Measurements from ENCODE around the gene UBE2J2. TPM values are rescaled to one million over a fixed set of nuclear protein-coding genes. Genes with fewer than 3 reads are reported as not detected.

The UBE2J2 gene
- total RNA-seq, 1 donor: 51.4 TPM

DNA sequence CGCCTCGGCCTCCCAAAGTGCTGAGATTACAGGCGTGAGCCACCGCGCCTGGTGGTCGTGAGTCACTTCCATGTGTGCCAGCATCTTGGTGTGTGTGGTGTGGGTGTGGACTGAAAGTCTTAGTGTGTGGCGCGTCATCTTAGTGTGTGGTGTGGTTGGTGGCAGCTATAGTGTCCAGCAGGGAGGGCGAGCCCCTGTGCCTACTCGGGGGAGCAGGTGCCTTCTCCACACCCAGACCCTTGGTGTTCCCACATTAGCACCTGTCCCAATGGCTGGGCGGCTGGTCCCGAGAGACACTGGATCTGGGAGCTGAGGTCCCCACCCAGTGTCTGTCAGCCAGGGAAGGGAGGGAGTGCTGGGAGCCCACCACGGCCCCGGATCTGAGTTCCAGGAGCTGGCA lies 9.3 kb upstream of the UBE2J2 start:
- DNase-seq (ENCODE audit: low read depth in 2 of 3, low spot score in 2 of 3): no peak

DNA sequence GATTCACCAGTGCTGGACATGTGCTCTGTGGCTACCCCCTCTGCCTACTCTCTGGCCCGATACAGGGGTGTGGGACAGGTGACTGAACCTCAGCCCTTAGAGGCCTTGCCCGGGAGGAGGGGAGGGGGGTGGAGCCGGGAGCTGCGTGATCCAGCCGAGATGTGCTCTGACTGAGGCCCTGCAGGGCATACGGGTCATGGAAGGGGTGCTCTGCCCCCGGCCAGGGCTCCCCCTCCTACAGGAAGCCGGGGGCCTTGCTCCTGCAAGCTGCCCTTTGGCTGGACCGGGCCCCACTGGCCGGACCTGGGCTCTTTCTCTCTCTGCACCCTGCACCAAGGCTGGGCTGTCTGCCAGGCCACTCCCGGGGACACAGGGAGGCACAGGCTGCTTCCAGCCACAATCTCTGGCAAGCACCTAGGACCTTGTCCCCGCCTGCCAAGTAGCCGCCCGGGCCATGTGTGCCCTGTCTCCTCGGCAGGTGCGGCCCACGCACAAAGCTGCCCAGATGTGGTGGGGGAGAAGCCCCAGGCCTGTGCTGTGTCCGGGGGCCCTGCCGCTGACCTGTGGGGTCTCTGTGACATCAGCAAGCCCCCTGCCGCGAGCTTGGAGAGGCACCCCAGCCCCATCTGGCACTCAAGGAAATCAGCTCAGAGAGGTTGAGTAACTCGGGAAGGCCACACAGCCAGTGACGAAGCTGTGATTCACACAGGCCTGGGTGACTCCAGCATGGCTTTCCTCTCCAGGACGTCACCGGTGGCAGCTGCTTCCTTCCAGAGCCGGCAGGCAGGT lies 8.1 kb upstream of the UBE2J2 start:
- no peak for DNase-seq (ENCODE audit: low read depth in 2 of 3, low spot score in 2 of 3)

DNA sequence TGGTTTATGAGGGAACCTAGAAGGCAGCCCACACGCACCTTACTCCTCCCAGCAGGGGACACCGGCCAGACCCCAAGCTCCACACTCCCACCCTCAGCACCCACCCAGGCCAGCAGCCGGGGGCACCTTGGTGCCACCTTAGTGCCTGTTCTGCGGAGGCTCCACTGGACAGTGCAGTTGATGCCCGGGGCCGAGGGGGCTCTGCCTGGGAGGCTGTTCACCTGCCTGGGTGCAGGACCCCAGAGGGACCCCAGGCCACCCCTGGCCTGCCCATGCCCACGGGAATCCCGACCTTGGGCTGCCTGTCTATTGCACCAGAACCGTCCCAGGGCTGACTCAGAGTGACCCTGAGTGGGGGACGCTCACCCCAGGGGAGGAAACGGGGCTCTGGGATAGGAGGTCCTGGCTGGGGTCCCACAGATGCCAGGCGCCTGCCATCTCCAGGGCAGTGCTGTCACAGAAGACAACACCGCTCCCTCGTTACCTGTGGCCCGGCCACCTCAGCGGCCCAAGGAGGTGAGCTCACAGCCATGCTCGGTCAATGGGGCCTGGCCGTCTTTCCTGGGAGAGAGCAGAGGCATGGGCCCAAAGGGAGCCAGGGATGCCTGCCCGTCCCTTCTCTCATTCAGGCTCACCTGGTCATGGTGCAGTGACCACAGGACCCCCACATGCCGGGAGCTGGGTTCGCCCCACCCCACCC lies 7.3 kb upstream of the UBE2J2 start:
- no peak for DNase-seq (ENCODE audit: low read depth in 2 of 3, low spot score in 2 of 3)

DNA sequence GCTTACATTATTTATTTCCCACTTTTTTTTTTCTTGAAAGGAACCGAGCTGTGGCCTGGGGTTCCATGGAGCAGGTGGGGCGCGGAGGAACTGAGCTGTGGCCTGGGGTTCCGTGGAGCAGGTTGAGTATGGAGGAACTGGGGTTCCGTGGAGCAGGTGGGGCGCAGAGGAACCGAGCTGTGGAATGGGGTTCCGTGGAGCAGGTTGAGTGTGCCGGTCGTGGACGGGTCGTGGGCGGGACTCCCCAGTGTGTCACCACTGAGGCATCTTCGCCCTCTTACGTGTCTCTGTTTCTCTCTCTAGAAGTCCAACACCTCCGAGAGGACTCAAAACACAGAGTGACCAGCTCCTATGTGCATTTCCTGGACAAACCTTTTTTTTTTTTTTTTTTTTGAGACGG lies 5.4 kb upstream of the UBE2J2 start:
- DNase-seq (ENCODE audit: low read depth in 2 of 3, low spot score in 2 of 3): no peak

DNA sequence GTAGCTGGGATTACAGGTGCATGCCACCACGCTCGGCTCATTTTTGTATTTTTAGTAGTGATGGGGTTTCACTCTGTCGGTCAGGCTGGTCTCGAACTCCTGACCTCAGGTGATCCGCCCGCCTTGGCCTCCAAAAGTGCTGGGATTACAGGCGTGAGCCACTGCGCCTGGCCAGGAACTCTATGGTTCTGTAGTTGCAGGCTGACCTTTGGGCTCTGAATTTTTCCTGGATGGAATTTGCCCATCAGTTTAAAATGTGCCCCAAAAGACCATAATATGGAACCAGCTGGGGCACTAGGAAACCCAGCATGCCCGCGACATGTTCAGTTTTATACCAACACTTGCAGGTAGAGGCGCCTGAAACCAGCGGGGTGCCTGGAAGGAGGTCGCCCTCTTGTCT lies 5.0 kb upstream of the UBE2J2 start:
- DNase-seq (ENCODE audit: low read depth in 2 of 3, low spot score in 2 of 3): no peak

DNA sequence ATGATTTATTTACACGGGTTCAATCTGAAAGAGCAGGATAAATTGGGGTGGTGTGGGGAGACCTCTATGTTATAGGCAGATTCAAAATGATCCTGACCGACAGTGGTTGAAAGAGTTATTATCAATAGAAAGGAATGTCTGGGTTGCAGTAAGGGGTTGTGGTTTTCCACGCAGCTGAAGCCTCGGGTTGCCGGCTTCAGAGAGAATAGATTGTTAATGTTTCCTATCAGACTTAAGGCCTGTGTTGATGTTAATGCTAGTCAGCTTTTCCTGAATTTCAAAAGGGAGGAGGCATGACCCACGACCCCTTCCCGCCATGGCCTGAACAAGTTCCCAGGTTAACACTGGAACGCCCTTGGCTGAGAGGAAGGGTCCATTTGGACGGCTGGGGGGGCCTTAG lies 2.2 kb upstream of the UBE2J2 start:
- DNase-seq (ENCODE audit: low read depth in 2 of 3, low spot score in 2 of 3): no peak

DNA sequence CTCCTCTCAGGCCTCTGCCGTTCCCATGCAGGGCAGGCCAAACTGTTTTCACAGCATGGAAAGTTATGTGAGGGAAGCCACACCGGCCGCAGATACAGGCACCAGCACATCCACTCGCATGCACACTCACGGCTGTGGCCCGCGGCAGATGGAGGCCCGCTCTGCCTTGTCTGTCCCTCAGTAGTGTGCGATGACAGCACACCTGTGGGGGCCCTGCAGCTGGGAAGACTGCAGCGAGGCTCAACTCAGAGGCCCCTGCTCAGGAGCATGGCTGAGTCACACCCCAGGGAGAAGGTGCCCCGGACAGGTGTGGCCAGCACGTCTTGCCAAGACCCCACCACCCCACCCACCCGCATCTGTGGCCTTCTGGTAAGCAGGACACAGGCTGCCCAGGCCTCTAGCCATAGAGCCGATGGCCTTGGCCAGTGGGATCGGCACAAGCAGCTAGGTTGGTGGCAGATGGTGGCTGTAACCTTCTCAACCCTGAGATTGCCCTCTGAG lies 1.3 kb upstream of the UBE2J2 start:
- DNase-seq (ENCODE audit: low read depth in 2 of 3, low spot score in 2 of 3): no peak

DNA sequence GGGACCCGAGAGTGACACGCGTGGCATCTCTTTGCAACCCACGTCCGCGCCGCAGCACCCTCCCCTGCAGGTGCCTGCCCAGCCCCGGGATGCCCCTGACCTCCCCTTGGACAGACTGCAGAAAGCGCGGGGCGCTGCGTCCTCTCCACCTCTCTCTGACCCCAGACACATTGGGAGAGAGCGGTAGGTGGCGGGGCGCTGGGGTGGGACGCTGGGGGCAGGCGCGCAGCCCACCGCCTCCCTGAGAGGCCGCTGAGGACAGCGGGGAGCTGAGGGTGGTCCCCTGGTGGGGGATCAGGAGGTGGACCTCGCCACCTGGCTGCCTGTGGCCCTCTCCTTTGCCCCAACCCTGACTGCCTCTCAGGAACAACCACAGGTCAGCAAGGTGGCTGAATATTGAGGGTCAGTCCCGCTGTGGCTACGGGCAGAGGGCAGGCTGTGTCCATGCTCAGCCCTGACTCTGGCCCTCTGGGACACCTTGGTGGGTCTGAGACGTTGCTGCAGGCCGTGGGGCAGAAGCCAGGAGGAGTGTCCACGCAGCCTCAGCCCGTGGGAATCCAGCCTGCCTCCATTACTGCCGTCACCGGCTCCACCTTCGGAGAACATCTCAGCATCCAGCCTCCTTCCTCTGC lies 761 bp upstream of the UBE2J2 start:
- no peak for DNase-seq (ENCODE audit: low read depth in 2 of 3, low spot score in 2 of 3)

DNA sequence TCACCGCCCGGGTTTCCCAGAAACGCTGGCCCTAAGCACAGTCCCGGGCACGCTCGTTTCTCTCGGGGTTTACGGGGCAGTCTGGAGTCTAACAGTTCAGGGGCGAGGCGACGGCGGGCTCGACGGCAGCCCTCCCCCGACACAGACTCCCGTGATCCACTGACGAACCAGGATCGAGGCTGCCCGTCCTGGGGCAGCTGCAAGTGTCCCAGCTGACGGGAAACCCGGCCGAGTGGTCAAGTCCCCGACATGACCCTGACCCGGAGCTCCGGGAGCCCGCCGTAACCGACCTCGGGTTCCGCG lies 494 bp downstream of the UBE2J2 start:
- no peak for DNase-seq (ENCODE audit: low read depth in 2 of 3, low spot score in 2 of 3)

DNA sequence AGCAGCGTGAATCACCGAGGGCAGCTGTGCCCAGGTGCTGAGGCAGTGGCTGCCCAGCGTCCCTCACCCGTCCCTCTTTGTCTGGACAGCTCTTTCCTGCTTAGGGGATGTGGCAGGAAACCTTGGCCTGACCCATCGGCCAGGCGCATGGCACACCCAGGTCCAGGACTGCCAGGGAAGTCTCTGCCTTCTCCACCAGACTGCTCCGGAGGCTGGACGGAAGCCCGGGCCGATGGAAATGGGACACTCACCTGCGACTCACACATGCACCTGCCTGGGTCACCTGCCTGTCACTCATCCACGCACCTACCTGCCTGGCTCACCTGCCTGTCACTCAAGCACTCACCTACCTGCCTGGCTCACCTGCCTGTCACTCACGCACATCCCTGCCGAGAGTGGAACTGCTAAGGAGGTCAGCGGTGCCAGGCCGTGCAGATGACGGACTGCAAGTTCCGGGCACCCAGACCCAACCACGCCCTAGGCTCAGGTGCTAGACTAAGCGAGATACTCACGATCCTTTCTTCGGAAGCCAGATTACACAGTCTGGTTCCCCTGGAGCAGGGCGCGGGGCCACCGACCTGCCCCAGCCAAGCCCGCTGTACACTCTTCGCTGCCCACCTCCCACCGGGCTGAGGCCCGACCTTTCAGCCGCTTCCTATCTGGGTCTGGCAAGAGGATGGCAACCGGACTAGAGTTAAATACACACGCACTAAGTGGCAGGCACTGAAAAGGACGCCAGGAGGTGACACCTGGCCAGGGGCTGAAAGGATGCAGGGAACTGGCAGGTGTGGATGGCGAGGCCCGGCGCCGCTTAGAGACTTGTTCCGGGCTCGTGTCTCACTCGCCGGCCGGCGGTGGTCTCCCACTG lies 1.1 kb downstream of the UBE2J2 start:
- DNase-seq (ENCODE audit: low read depth in 2 of 3, low spot score in 2 of 3): peak in 1 of 3 donors; percentile 13

DNA sequence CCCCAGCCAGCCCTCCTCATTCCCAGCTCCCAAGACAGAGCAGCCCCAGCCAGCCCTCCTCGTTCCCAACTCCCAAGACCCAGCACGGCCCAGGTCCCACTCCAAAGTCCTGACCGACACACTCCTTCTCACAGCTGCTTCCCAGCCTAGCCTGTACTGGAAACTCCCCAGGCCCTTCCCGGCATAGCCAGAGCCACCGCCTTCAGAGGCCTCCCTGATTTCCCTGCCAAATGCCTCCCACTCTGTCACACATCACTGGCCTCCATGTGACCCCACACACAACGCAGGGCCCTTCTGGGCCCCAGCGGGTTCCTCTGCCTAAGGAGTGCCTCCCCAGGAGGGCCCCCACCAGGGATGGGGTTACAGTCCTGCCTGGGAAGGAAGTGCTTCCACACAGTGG lies 2.8 kb downstream of the UBE2J2 start:
- DNase-seq (ENCODE audit: low read depth in 2 of 3, low spot score in 2 of 3): no peak

DNA sequence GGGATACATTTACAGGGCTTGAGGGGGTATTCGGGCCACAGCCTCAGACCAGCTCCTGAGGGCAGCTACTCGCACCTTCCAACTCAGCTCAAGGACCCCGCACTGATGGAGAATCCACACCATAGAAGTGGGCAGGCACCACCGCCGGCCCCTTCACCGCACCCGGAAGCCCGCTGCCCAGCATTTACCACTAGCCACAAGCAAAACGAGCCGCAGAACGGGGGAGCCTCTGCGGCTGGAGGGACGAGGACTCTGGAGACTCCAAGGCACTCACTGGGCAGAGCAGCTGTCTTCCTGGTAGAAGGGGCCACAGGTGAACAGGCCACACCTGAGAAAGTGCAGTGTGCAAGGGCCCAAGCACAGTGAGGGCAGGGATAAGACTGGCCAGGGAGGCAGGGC lies 5.4 kb downstream of the UBE2J2 start:
- no peak for DNase-seq (ENCODE audit: low read depth in 2 of 3, low spot score in 2 of 3)

DNA sequence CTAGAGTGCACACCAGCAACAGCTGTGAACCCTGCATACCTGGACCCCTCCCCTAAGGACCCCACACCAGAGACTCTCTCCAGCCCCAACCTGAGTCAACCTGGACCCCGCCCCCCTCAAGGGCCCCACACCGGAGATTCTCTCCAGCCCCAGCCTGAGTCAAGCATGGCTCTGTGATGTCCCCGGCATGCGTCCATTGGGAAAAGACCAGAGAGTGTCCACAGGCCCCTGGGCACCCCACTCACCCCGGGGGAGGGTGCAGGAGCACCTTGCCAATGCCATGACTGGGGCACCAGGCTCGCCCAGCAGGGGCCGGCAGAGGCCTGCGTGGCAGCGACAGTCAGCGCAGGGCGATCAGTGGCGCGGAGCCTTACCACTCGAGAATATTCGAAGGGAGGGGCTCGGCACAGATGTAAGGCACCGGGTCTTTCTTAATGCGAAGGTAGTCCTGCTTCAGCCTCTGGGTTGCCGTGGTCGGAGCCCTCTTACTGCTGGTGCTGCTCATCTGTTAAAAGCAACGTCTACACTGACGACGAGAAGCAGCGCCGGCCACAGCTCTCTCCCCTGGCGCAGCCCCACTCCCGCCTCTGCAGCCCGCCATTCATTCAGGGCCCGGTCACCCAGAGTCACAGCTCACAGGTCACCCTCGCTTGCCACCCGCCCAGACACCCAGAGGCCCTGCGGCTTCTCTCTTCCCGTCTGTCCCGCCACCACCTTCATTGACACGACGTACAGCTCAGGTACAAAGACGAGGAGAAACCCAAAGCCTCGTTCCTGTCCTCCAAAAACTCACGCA lies 6.0 kb downstream of the UBE2J2 start:
- DNase-seq (ENCODE audit: low read depth in 2 of 3, low spot score in 2 of 3): no peak

DNA sequence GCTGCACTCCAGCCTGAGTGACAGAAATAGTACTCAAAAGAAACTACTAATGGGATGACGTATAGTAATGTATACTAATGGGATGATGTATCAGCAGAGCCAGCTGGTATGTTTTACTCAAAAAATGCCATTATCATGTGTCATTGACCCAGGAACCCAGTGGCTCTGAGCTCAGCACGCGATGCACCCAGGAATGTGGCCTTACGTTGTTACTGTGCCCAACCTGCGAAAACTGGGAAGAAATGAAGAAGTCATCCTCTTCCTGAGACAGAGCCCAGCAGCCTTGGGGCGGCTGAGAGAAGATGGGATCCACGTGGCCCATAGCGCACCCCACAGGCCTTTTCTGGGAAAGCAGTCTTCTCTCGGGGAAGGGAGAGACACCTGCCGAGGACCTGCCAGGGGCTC lies 8.8 kb downstream of the UBE2J2 start:
- DNase-seq (ENCODE audit: low read depth in 2 of 3, low spot score in 2 of 3): no peak

DNA sequence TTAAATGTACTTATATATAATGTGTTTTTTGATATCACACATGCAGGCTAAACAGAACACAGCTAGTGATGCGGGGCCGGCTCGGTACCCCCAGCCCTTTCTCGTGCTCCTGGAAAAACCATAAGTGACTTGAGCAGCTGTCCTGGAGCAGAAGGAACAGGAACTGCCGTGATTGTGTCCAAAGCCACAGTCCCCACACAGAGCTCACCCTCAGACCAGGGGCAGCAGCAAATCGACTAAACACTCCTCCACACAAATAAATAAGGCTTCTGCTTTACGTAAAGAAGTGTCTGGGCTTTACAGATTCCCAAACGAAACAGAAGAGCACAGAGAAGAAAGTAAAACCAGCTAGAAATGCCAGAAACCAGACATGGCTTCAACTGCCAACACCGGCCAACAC lies 9.6 kb downstream of the UBE2J2 start:
- no peak for DNase-seq (ENCODE audit: low read depth in 2 of 3, low spot score in 2 of 3)

DNA sequence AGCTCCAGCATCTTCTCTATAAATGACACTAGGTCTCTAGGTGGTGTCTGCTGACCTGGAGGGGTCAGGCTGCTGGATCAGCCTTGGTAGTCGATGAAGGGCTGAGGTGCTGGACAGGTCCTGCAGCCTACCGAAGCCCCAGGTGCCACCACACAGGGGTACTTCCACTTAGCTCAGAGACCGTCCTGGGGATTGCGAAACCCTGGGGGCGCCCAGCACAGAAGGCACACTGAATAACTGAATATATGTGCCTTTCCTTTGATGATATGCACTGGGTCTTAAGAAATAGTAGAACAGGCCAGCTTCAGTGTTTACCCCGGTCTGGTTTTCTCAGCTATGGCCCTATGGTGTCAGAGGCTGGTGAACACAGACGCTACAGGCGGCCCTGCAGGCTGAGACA lies 10.9 kb downstream of the UBE2J2 start:
- DNase-seq (ENCODE audit: low read depth in 2 of 3, low spot score in 2 of 3): no peak

DNA sequence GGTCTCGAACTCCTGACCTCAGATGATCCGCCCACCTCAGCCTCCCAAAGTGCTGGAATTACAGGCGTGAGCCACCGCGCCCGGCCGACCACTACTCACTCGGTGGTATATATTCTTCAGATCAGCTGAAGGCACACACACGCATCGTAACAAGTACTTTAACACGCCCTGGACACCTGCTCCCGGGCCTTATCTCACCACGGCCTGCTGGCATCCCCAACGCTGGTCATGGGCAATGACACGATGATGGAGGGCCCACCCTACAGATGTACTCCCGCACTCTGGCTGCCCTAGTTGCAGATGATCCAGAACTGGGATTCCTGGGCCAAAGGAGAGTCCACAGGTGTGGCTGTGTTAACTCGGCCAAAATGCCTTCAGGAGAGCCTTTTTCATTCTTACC lies 11.6 kb downstream of the UBE2J2 start:
- DNase-seq (ENCODE audit: low read depth in 2 of 3, low spot score in 2 of 3): no peak

DNA sequence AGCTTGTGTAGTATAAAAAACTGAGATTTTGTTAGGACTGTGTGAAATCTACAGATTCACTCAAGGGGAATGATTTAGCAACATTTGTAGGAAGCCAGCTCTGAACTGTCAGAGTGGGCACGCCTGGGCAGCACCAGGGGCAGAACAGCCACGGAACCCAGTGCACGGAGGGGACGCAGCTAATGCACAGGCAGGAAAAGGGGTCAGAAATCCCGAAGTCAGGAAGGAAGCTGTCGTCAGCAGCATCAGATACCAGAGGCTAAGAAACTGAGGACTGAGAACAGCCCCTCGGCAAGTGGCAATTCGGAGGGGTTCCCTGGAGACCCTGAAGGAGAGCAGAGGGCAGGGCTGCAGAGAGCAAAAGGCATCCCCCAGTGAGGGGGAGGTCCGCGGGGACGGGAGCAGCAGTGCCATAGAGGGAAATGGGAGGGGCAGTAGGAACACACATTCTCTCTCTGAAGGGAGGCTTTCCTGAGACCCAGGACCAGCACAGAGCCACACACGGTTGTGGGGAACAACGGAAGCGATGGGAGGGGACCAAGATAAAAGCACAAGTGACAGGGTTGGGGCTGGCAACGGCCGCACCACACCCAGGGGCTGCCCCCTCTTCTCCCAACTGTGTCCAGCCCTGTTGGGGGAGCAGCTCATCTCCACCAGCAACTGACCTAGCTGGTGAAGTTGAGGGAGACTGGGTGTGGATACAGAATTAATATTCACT lies 12.7 kb downstream of the UBE2J2 start:
- no peak for DNase-seq (ENCODE audit: low read depth in 2 of 3, low spot score in 2 of 3)

DNA sequence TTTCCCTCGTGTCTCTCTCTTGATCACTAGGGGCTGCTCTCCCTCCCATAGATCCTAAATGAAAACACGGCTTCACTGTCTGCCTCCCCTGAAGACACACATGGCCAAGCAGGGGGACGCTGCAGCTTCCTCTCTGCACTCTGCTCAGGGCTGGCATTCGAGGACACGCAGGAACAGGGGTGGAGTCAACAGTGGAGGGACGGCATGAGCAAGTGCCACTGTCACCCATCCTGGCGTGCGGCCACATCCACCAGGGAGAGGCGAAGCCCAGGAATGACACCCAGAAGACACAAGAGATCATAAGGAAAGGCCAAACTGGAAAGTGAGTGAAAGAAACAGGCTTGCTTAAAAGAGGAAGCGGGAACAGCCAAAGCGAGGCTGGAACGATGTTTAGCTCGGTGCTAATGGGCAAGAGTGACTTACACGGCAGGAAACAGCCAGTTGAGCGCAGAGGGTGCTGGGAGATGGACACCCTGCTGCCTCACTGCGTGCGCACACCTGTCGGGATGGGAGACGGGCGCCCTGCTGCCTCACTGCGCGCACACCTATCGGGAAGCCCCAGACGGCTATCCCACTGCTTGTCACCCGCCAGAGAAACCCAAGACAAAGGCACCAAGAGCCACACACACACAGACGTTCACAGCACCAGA lies 13.6 kb downstream of the UBE2J2 start:
- no peak for DNase-seq (ENCODE audit: low read depth in 2 of 3, low spot score in 2 of 3)
